CD4-positive, alpha-beta T cell treated with Interleukin-17A for 4 hours (primary cell): ENCODE measurements around the gene B4GALT4.

ENCODE experiments used
- DNase-seq: peaks from one replicate; pipeline ENCODE4 v3.0.0-alpha.2; 2020; ENCODE audit warnings: mixed read lengths

The B4GALT4 gene

DNA sequence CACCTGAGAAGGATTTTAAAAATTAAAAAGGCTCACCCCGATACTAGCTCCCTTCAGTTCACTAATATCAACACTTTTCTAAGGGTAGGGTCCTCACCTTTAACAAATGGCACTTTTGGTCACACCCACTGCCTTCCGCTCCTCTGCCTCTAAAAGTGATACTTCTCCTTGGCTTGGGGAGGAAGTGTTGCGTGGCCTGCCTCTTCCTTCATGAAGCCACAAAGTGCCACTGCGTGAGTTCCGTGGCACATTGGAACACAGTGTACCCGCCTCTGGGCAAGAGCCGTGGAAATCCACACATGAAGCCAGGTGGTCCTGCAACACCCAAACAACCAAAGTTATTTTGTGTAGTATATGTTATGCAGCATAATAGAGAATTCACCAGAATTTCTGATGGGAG lies 3.9 kb downstream of the B4GALT4 start:
- DNase-seq, result peak; percentile 43

GRCh38 chr3:119235151-119235550 lies 5.5 kb downstream of the B4GALT4 start:
- DNase-seq, result no peak

- DNase-seq, result no peak
Measured at GRCh38 chr3:119234610-119235009, 6.1 kb downstream of the B4GALT4 start.

- DNase-seq, result no peak
Measured at GRCh38 chr3:119230745-119231144, 9.9 kb downstream of the B4GALT4 start.

DNA sequence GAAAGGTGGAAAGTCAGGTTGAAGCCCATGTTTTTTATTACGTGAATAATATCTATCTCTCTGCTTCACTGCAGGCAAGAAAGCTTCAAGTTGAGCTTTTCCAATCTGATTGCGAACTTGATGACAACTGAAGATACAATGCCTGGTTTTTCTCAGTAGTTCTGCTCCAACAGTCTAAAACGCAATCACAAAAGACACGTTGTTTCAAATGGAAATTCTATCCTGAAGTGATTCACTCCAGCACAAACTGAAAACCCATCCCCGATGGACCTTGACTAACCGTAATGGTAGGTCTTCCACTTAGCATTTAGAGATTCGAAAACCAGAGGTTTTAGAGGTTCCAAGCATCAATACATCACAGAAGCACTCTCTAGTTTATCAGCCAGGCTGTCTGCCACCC lies 10.6 kb downstream of the B4GALT4 start:
- no peak for DNase-seq

- no peak for DNase-seq
Measured at GRCh38 chr3:119229190-119229589, 11.5 kb downstream of the B4GALT4 start.

GRCh38 chr3:119228373-119229145 lies 12.1 kb downstream of the B4GALT4 start:
- no peak for DNase-seq

DNA sequence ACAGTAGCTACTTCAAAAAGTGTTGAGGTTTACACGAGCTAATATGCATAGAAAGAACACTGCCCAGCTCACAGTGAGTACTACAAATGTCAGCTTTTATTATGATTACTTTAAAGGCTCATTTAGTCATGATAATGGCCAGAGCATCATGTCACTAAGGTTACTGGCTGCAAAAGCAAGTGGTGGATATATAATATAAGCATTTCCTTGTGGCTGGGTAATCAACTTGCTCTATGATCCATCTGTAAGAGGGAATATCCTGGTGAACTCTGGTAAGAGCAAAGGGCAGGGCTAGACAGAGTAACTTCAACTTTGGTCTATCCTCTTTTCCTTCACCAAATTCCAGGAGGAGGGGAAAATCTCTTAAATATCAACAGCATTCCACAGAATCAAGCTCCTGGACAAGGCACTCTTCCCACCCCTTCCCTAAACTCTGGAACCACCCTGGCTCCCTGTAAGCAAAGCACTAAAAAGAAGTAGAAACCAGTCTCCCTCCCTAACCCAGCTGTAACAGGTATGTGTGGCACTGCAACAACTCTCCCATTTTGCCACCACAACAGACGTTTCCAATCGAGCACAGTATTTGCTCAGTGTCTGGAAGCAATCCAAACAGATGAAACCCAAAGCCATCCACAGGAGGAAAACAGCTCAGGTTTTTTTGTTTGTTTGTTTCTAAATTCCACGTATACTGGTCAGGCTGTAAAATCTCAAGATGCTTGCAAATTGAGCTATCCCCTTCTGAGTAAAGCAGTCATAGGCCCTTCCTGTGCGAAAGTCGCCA lies 13.4 kb downstream of the B4GALT4 start:
- no peak for DNase-seq

DNA sequence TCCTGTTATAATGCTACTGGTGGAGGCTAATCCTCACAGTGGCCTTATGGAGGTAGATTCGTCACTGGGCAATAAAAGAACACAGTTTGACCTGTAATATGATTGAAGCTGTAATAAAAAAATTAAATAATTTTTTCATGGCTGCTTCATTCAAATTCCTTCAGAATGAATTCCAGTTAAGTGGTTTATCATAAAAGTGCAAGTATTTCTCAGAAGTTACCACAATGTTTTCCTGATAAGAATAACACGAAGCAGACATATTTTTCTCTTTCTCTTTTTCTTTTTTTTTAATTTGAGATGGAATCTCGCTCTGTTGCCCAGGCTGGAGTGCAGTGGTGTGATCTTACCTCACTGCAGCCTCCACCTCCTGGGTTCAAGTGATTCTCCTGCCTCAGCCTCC lies 15.6 kb downstream of the B4GALT4 start:
- DNase-seq, result no peak

DNA sequence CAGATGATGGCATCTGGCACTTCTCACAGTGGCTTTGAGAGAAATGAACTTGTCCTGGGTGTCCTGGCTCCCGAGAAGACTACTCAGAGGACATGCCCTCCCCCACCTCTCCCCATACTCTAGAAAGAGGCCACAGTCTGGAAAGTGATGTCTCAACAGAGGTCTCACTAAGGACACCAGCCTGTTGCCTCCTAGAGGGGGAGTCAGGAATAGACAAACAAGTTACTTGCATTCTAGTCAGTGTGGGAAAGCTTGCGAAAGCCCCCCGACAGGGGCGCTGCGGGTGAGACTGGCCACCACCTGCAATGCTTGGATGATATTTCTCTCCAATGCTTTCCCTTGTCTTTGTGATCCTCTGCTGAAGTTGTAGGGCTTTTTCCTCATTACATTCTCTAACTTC lies 17.2 kb downstream of the B4GALT4 start:
- DNase-seq, result no peak

DNA sequence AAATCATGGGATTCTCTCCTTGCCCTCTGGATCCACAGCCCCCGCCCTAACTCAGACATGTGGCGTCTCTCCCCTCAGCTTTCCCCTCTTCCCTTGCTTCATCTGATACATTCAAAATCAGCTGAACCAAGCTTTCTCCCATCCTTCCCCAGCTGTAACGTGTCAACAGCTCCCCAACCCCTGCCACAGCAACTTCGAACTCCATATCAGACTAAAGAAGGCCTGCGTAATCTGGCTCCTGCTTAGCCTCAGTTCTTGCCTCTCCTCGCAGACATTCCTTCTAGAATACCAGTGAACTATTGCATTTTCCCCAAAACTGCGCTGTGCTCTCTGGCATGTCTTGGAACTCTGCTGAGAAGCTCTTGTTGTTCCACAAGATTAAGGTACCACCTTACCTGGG lies 18.3 kb downstream of the B4GALT4 start:
- DNase-seq, result no peak

DNA sequence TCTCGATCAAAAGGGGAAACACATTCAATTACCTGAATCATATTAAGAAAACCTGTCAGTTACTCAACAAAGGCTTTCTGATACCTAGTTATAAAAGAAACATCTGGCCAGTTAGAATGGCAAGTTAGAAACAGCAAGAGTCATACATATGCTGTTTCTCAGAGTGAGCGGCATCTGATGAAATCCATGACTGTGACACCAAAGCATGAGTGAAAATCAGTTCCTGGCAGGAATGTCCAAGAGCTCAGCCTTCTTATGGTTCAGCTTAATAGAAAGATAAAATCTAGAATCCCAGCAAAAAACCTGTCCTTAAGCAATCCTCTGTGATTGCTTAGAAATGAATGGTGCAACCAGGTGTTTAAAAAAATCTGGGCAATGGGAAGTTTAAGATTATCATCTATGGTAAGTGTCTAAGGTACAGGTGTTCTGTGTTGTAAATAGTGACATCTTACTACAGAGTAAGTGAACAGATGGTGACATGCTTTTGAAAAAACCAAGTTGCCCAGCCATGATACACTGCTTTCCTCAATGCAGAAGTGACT lies 18.8 kb downstream of the B4GALT4 start:
- no peak for DNase-seq

DNA sequence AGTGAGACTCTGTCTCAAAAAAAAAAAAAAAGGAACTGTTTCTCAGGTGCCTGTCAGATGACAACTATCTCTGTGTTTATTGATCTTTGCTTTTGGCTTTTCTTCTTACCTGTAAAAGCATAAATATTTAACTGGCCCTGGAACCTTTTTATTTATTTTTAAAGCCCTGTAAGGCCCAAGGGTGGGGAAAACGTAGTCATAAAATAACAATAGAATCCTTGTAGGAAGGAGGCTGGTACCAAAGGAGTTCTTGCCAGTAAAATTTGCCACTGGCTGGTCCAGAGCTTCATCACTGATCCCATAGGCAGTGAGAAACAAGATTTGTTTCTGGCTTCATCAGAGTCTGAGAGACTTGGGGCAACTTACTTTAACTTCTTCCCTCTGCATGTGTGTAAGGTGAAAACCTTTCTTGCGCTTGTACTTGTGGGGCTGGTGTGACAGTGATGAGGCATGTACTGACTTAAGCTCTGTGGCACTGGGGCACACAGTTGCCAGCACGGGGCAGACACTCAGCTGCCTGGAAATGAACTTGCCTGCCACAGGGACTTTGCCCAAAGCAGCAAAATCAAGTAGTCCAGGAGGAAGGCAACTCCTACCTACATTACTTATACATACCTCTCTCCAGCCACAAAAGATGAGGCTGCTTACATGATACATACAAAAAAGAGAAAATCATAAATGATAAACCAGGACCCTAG lies 19.6 kb downstream of the B4GALT4 start:
- DNase-seq, result no peak

DNA sequence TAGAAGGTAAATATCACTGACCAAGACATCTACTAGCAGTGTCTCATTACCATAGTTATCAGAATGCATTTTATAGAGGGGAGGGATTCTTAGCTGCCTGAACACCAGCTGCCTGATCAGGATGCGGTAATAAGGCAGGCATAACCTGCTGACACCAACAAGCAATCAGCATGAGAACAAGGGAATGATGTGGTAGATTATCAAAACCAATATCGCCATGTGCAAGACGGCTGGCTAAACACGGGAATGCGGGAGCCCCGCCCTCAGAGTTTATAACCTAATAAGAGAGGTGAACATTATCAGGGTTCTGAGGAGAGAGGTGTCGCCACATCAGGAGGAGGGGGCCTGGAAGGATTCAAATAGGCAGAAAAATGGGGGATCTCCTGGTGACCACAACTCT lies 20.5 kb downstream of the B4GALT4 start:
- no peak for DNase-seq

DNA sequence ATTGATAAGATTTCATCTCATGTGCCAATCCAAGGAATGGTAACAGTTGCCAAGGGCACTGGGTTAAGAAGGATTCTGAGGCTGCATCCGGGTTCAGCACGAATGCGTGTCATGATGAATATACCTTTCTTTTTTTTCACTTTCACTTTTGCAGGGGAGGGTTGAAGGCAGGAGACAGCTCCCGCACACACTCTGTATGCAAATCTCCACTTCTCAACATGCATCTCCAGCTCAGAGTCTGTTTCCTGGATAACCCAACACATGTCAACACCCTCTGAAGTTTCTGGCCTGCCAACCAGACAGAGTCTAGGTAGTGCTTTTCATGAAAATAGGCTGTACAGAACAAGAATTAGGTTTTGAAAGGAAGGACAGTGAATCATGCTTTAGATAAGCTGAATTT lies 21.6 kb downstream of the B4GALT4 start:
- DNase-seq, result peak; percentile 48

GRCh38 chr3:119211803-119212202 lies 28.9 kb downstream of the B4GALT4 start:
- DNase-seq, result no peak

DNA sequence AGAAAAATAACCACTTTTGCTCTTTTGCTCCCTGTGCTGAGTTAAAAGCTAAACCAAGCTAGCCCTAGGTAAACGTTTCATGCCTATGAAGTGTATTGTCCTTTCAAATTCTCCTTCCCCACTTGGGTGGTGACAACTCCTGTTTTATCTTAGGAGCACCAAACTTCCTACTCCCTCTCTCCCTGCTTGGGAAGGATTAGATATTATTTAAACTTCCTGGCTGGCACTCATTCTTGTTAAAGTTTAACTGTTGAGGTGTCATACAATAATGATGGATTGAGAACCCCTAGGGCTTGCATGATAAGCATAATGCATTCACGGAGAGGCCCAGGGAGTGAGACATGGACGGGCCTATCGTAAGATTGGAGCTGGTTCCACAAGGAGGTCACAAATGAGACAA lies 29.5 kb downstream of the B4GALT4 start:
- DNase-seq, result no peak

DNA sequence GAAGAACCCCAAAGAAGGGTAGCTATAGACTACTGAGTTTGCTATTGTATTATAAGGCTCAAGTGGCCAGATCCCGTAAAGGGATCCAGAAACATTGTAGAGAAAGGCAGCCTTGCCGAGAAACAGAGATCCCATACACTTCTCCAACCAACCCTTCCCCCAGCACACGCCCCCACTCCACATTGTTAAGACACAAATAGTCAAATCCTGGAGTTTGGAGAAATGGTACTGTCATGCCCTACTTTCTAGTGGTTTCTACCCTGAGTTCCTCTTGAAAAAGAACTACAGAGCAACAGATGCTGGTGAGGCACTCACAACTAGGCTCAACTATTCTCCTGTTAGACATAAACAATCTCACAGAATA lies 33.2 kb downstream of the B4GALT4 start:
- no peak for DNase-seq

DNA sequence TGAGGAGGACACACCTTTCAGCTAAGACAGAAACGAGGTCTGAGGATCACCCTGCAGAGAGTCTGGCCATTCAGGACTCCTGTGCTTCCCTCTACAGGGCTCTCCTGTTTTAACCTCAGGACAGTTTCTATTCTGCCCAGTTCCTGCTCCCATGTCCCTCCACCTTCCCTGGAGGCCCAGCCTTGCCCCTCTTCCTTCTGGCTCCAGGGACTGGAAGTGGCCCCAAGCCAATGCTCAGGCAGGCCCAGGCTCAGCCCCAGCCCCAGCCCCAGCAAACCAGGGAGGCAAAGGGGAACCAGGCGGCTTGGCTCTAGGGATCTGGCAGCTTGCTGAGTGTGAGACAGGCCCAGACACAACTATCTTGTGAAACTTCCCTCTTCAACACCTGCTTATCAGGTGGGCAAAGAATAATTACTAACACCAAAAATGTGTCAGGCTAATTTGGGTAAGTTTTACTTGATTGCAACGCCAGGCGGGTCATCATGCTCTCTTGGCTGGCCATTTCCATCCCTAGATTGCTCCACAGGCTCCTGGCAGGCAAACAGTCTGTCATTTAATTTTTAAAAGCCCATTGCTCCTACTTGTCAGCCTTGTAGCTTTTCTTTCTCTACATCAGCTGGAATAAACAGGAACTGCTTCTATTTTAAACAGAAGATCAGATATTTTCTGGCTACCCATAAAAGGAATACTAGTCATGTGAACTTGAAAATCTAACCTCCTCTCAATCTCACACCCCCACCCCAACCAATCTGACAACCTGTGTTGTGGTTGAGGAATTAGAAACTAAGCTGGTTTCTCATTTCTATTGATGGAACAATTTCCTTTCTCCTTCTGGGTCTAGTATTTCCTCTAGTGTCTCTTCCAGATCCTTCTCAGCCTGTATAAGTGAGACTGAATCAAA lies 33.8 kb downstream of the B4GALT4 start:
- peak; percentile 40 for DNase-seq

- DNase-seq, result no peak
Measured at GRCh38 chr3:119205685-119206084, 35.0 kb downstream of the B4GALT4 start.

DNA sequence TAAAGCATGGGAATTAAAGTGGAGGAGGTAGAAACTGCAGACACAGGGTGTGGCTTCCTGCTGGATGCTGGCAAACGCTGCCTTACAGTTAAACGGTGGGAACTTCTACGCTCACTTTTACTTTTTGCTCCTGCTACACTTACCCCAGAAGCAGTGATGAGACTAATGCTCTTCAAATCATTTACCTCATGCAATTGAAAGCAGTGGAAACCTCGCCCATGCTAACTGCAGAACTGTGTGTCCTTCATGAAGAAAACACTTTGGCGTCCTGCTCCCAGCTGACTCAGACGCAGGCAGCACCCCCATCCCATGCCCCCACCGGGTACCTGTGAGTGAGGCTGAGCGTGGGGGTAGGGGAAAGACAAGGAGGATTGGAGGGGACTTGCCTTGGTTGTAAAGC lies 35.5 kb downstream of the B4GALT4 start:
- peak; percentile 7 for DNase-seq

- DNase-seq, result no peak
Measured at GRCh38 chr3:119195911-119196310, 44.8 kb downstream of the B4GALT4 start.

DNA sequence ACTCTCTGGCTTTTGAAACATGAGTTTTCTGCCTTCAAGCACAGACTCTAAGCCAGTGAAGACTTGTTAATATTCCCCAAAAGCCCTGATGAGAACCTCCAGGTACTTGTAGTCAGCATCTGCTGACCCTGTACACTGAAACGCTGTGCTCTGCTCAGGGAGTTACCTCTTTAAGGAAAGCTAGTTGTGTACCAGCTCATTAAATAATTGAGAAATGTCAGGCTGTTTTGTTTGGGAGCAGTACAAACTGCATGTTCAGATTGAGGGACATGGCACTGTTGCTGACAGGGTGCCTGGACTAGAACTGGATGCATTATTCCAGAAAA lies 45.6 kb downstream of the B4GALT4 start:
- DNase-seq, result no peak
